K562 (cell line): ENCODE data around the gene RXYLT1. TPM values are rescaled to one million over a fixed set of nuclear protein-coding genes. Genes with fewer than 3 reads are reported as not detected.

ENCODE experiments used
- ATAC-seq: fragments of 200-7000 bp; cut with Tn5 transposase; 3 replicates; pipeline ENCODE4 v1.9.1; 2020; ENCODE audit warnings: moderate library complexity
- BruUV-seq: library from RNA; stranded (reverse); fragments of 400-500 nt; replicated peaks from 2 replicates; lab custom pipeline; 2021; lab: Mats Ljungman, UMichigan
- CTCF ChIA-PET: fragments of 300-600 bp; formaldehyde crosslinking; extraction: SDS; loops from one replicate; lab custom pipeline; 2021; ENCODE audit warnings: low intra/inter-chr PET ratio; lab: Yijun Ruan, JAX
- POLR2A ChIA-PET: fragments of 300-600, 350-650 bp; sonication (Branson Sonifier 250); formaldehyde crosslinking; extraction: SDS; loops from one replicate; lab custom pipeline; 2021; ENCODE audit warnings: antibody characterized with exemption, inconsistent platforms; lab: Yijun Ruan, JAX
- DNase-seq, 4 experiments: peaks; one replicate each; pipeline versions ENCODE4 v3.0.0 to v3.0.0-alpha.2; 2011 to 2018; ENCODE audit warnings: low spot score in 3 of 4, mixed read lengths in 3 of 4; ENCODE audit errors: extremely low read depth in 1 of 4
- FAIRE-seq: peaks from 2 replicates; lab custom pipeline; 2011; peaks lifted over from hg19 to GRCh38; lab: Jason Lieb, UNC
- H2AFZ ChIP-seq: 2 replicates; pipeline ENCODE4 v1.6.0; 2011; ENCODE audit warnings: low read depth, low read length, control low read depth, inconsistent platforms
- H3K27ac ChIP-seq: fragments of 200-600 bp; 3 replicates; pipeline ENCODE4 v1.8.0; 2011; ENCODE audit warnings: low read depth, mild to moderate bottlenecking, control low read depth, inconsistent platforms, low read length, moderate library complexity, mixed read lengths; ENCODE audit errors: extremely low read depth
- H3K27me3 ChIP-seq, 2 experiments: fragments of 300-600 bp in 1 of 2; 2 replicates in 1 of 2; 3 replicates in 1 of 2; pipeline versions ENCODE4 v1.6.0 to v1.8.0; 2011; ENCODE audit warnings: inconsistent platforms in 2 of 2, low read length in 2 of 2, mild to moderate bottlenecking in 1 of 2, mixed read lengths in 1 of 2, moderate library complexity in 1 of 2; ENCODE audit not compliant: control insufficient read depth in 2 of 2, insufficient read depth in 2 of 2
- H3K36me3 ChIP-seq: fragments of 300-600 bp; 3 replicates; pipeline ENCODE4 v1.8.0; 2011; ENCODE audit warnings: mild to moderate bottlenecking, low read length, inconsistent platforms; ENCODE audit not compliant: control insufficient read depth, insufficient read depth
- H3K4me1 ChIP-seq, 2 experiments: fragments of 200-600 bp in 1 of 2; replicated peaks in 1 of 2; 2 replicates in 1 of 2; 3 replicates in 1 of 2; pipeline versions ENCODE4 v1.5.1 to v1.8.0; 2011; ENCODE audit warnings: inconsistent platforms in 2 of 2, low read length in 2 of 2, mild to moderate bottlenecking in 1 of 2, mixed read lengths in 1 of 2, moderate library complexity in 1 of 2; ENCODE audit not compliant: control insufficient read depth in 2 of 2, insufficient read depth in 2 of 2
- H3K4me2 ChIP-seq: 2 replicates; pipeline ENCODE4 v1.6.1; 2011; ENCODE audit warnings: low read length, control low read depth, inconsistent platforms, mixed read lengths; ENCODE audit not compliant: insufficient read depth
- H3K4me3 ChIP-seq: fragments of 200-600 bp; sonication (generic), shearing (Covaris generic); 2 replicates; pipeline ENCODE4 v1.5.1; 2016; ENCODE audit warnings: control low read depth, inconsistent platforms
- H3K79me2 ChIP-seq: fragments of 200-600 bp; 3 replicates; pipeline ENCODE4 v1.8.0; 2011; ENCODE audit warnings: low read length, inconsistent platforms; ENCODE audit not compliant: control insufficient read depth, insufficient read depth
- H3K9ac ChIP-seq, 2 experiments: 2 replicates each; pipeline versions ENCODE4 v1.6.0 to v1.6.1; 2011; ENCODE audit warnings: low read depth in 2 of 2, low read length in 2 of 2, control low read depth in 1 of 2, inconsistent platforms in 1 of 2, mild to moderate bottlenecking in 1 of 2, mixed read lengths in 1 of 2; ENCODE audit not compliant: insufficient read depth in 1 of 2
- H3K9me1 ChIP-seq: one replicate; pipeline ENCODE4 v1.6.0; 2011; ENCODE audit warnings: inconsistent platforms, mild to moderate bottlenecking, low read length, moderate library complexity; ENCODE audit not compliant: control insufficient read depth, insufficient read depth
- H3K9me3 ChIP-seq: replicated peaks from 2 replicates; pipeline ENCODE4 v1.5.1; 2011; ENCODE audit warnings: low read depth, low read length, inconsistent platforms; ENCODE audit not compliant: control insufficient read depth, insufficient read depth
- H4K20me1 ChIP-seq: replicated peaks from 2 replicates; pipeline ENCODE4 v1.6.1; 2011; ENCODE audit warnings: low read length, inconsistent platforms, mixed read lengths; ENCODE audit not compliant: control insufficient read depth, insufficient read depth
- BRD4 ChIP-seq: fragments of 200-600 bp; sonication (generic); IDR thresholded peaks from 2 replicates; pipeline ENCODE4 v1.6.1; 2017; ENCODE audit warnings: inconsistent platforms
- CHD4 ChIP-seq: fragments of 200-600 bp; sonication (generic); IDR thresholded peaks from 3 replicates; pipeline ENCODE4 v1.6.1; 2012; ENCODE audit warnings: low read depth, mild to moderate bottlenecking, mixed read lengths, low read length, inconsistent platforms; ENCODE audit not compliant: insufficient read depth, insufficient replicate concordance, poor library complexity, severe bottlenecking
- DACH1 ChIP-seq: fragments of 450-650 bp; IDR thresholded peaks from 2 replicates; pipeline ENCODE4 v1.6.1; 2018; ENCODE audit not compliant: partially characterized antibody
- ETS2 ChIP-seq: IDR thresholded peaks from 2 replicates; pipeline ENCODE4 v1.6.1; 2016; ENCODE audit warnings: borderline replicate concordance, missing genetic modification characterization, mild to moderate bottlenecking, moderate library complexity, missing compliant biosample characterization; ENCODE audit not compliant: poor library complexity, severe bottlenecking
- JUN ChIP-seq, 2 experiments: sonication (generic) in 1 of 2; formaldehyde crosslinking in 1 of 2; IDR thresholded peaks; 2 replicates each; pipeline versions ENCODE4 v1.6.1 to v1.8.0; 2012 to 2022; ENCODE audit warnings: borderline replicate concordance in 2 of 2, mild to moderate bottlenecking in 2 of 2, improper control_type of control experiment in 1 of 2, low read depth in 1 of 2, low read length in 1 of 2, missing genetic modification reagents in 1 of 2
- JUNB ChIP-seq: fragments of 450-650 bp; formaldehyde crosslinking; conservative IDR thresholded peaks from 2 replicates; pipeline ENCODE4 v1.4.0; 2020; ENCODE audit warnings: mild to moderate bottlenecking
- KAT8 ChIP-seq: fragments of 450-650 bp; IDR thresholded peaks from 2 replicates; pipeline ENCODE4 v1.6.1; 2016; ENCODE audit warnings: low read depth, mild to moderate bottlenecking
- SNRNP70 ChIP-seq: fragments of 200-400 bp; formaldehyde crosslinking; optimal IDR thresholded peaks from 2 replicates; pipeline ENCODE3; 2017; ENCODE audit warnings: low read depth, low read length
- SRSF1 ChIP-seq: fragments of 200-400 bp; formaldehyde crosslinking; IDR thresholded peaks from 2 replicates; pipeline ENCODE4 v1.6.1; 2017; ENCODE audit warnings: mild to moderate bottlenecking, low read depth, low read length, moderate library complexity
- ZNF197 ChIP-seq: fragments of 200-800 bp; sonication (Bioruptor generic); IDR thresholded peaks from 2 replicates; pipeline ENCODE4 v1.6.1; 2016; ENCODE audit warnings: low read depth, missing genetic modification characterization, missing compliant biosample characterization
- ZNF24 ChIP-seq: fragments of 450-650 bp; IDR thresholded peaks from 2 replicates; pipeline ENCODE4 v1.6.1; 2016
- ZNF354B ChIP-seq: fragments of 250-450 bp; sonication (Bioruptor Pico); IDR thresholded peaks from 2 replicates; pipeline ENCODE4 v1.4.0; 2020
- ZNF436 ChIP-seq: fragments of 250-450, 450-650 bp; sonication (Bioruptor Pico); formaldehyde crosslinking; IDR thresholded peaks from 2 replicates; pipeline ENCODE4 v1.7.0; 2020; ENCODE audit warnings: mild to moderate bottlenecking
- WGBS: fragments of 100-300 bp; shearing (Covaris generic); methylation state at CpG from one replicate; pipeline ENCODE4 v1.1.6; 2016; ENCODE audit warnings: low coverage, mixed read lengths; ENCODE audit not compliant: insufficient coverage; ENCODE audit errors: missing lambda C conversion rate; 5-methylcytosine and 5-hydroxymethylcytosine counted together
- in situ Hi-C: fragments of 300-500 bp; cut with MboI; formaldehyde crosslinking; loops from 4 replicates; pipeline ENCODE4 v1.15.0; 2018; ENCODE audit warnings: inconsistent platforms, mixed read lengths
- intact Hi-C: fragments of 100-400 bp; cut with micrococcal nuclease; formaldehyde crosslinking; loops from 2 replicates; pipeline ENCODE4 v1.14.2; 2022
- polyA plus RNA-seq, 8 experiments: library from polyadenylated mRNA; depleted of rRNA in 4 of 8; stranded (reverse) in 5 of 8; unstranded in 3 of 8; fragments of >200 nt; fragmentation: Nextera tagmentation in 2 of 8; fragmentation: Illumina TruSeq in 1 of 8; extraction: Ambion mirVana in 2 of 8; extraction: Trizol in 1 of 8; gene quantifications; 2 replicates each; pipeline versions ENCODE4 v1.2.1 to v1.2.3, GENCODE V29; 2011 to 2014; ENCODE audit warnings: inconsistent platforms in 1 of 8, missing spikeins in 1 of 8
- total RNA-seq, 7 experiments: library from RNA; depleted of rRNA in 6 of 7; stranded (reverse); fragments of >200 nt in 6 of 7; fragmentation: Illumina TruSeq in 2 of 7; extraction: Trizol in 2 of 7; gene quantifications; 2 replicates each; pipeline versions ENCODE4 v1.2.1 to v1.2.3, GENCODE V29; 2011 to 2021; ENCODE audit warnings: low replicate concordance in 1 of 7
- TF ChIP-seq, protein P1 (sequence below): fragments of 450-650 bp; IDR thresholded peaks from 2 replicates; pipeline ENCODE4 v1.6.1; 2017; ENCODE audit warnings: mild to moderate bottlenecking, moderate library complexity

The RXYLT1 gene
- total and polyA plus RNA-seq, 9 of the 15 experiments (the other 6 are each of a cell fraction or from before 2014, with no cell fraction given): 6.7 to 26.5 (median 20.9) TPM

DNA sequence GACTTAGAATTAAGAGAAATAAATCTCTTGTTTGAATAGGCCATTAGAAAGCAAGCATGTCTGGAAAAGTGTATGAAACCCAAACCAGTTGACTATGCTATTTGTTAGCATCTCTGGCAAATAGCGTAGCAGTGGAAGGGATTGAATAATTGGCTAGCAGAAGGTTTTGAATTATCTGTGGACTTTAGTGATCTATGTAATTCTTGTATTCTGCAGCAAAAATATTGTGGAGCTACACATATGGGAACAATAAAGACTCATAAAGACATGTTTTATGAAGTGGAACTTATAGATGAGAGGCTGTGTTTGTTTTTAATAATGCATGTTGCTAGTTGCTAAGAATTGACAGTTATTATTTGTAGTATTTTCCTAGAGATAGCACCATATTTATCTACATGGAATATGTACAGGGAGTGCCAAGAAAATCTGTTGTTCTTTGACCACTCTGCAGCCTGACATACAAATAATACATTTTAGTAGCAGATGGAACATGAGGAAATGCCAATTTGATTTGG lies 69.5 kb downstream of the RXYLT1 start (continued):
- TF ChIP-seq, protein P1, sequence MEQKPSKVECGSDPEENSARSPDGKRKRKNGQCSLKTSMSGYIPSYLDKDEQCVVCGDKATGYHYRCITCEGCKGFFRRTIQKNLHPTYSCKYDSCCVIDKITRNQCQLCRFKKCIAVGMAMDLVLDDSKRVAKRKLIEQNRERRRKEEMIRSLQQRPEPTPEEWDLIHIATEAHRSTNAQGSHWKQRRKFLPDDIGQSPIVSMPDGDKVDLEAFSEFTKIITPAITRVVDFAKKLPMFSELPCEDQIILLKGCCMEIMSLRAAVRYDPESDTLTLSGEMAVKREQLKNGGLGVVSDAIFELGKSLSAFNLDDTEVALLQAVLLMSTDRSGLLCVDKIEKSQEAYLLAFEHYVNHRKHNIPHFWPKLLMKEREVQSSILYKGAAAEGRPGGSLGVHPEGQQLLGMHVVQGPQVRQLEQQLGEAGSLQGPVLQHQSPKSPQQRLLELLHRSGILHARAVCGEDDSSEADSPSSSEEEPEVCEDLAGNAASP: no peak

DNA sequence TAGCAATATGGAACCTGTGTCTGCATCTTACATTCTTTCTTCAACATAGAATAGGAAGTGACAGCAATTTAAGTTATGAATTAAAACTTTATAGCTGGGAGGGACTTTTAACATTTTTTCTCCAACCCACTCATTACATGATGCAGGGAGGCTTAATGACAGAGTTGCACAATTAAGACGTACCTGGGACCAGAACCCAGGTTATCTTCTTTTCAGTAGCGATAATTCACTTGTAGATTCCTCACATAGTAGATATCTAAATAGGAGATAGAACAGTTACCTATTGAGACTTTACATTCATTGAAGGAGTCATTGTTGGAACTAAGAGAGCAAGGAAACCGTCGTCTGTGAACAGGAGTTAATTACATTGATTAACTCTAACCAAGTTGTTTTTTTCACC lies 69.9 kb downstream of the RXYLT1 start:
- FAIRE-seq: no peak
- 1% methylated on average over 4 of the region's 4 CpGs for WGBS
- in situ Hi-C loops: loop anchor here (25.0 kb wide), 1 partner anchor 538 kb away; the partner anchor contains the start of gene C12orf56
- CTCF ChIA-PET: no interaction called here
- Histone ChIP-seq H3K9me1 (no peaks in the 10 kb centered on the region), H3K36me3 (no peaks in the 10 kb centered on the region), H3K4me2 (no peak overlapping the region), H3K9ac (no peak overlapping the region), H3K4me3 (no peak overlapping the region), H2AFZ (no peak overlapping the region), H3K79me2 (no peaks in the 10 kb centered on the region), H3K4me1 (peaks cover 4% of the 10 kb centered on the region in 2 experiments; a peak in 3 of 5 replicates), H4K20me1 (no peaks in the 10 kb centered on the region), H3K9me3 (no peaks in the 10 kb centered on the region), H3K27ac (no peak overlapping the region), H3K27me3 (peaks cover 17 to 21% of the 10 kb centered on the region in 2 experiments; a peak in 4 of 5 replicates)
- no TSS peak for BruUV-seq
- TF ChIP-seq DACH1 (no peak), JUN (IDR thresholded peaks at IDR 0.05; ENCODE audit: borderline replicate concordance, low read depth, low read length) (no peak), JUN (CRISPR knock-in tag; IDR thresholded peaks at IDR 0.05; ENCODE audit: borderline replicate concordance) (no peak), ZNF436 (CRISPR knock-in tag) (no peak), KAT8 (no peak), BRD4 (no peak), JUNB (CRISPR knock-in tag) (no peak), SRSF1 (no peak), ZNF24 (no peak), ETS2 (tag) (no peak), SNRNP70 (no peak), ZNF197 (no peak), ZNF354B (no peak), CHD4 (no peak)
- no peak for DNase-seq
- intact Hi-C loops: loop anchor here (10.0 kb wide), 1 partner anchor 105 kb away; no protein-coding TSS in a partner anchor
- no peak for ATAC-seq
- POLR2A ChIA-PET: no interaction called here
